Measurements from ENCODE around the gene FAM228B.
"Not testable (repeated sequence)": the region's sequence is repeated elsewhere in the genome, so short reads cannot be mapped to it uniquely, and the experiment has no call there.

The FAM228B gene

GRCh38 chr2:24104110-24104650 lies 19.1 kb upstream of the FAM228B start:
- no peak for DNase-seq

- no peak for DNase-seq
Measured at GRCh38 chr2:24104906-24105305, 18.4 kb upstream of the FAM228B start.

- DNase-seq = no peak
Measured at GRCh38 chr2:24105816-24106215, 17.5 kb upstream of the FAM228B start.

- no peak for DNase-seq
Measured at GRCh38 chr2:24106786-24107185, 16.5 kb upstream of the FAM228B start.

GRCh38 chr2:24107336-24107735 lies 15.9 kb upstream of the FAM228B start:
- no peak for DNase-seq

GRCh38 chr2:24109431-24109830 lies 13.8 kb upstream of the FAM228B start:
- not testable (repeated sequence) for DNase-seq

GRCh38 chr2:24110660-24111303 lies 12.5 kb upstream of the FAM228B start:
- no peak for DNase-seq

- DNase-seq = no peak
Measured at GRCh38 chr2:24111407-24111901, 11.8 kb upstream of the FAM228B start.

GRCh38 chr2:24115057-24115456 lies 8.2 kb upstream of the FAM228B start:
- no peak for DNase-seq

- DNase-seq = no peak
Measured at GRCh38 chr2:24117902-24118301, 5.4 kb upstream of the FAM228B start.

- DNase-seq = no peak
Measured at GRCh38 chr2:24121066-24121465, 2.2 kb upstream of the FAM228B start.

- DNase-seq = peak; percentile 23 to 66
Measured at GRCh38 chr2:24121469-24121868, 1.8 kb upstream of the FAM228B start.

- no peak for DNase-seq
Measured at GRCh38 chr2:24122366-24123194, 689 bp upstream of the FAM228B start.

- peak; percentile 18 to 29 for DNase-seq
Measured at GRCh38 chr2:24123922-24124580, 782 bp downstream of the FAM228B start.

- no peak for DNase-seq
Measured at GRCh38 chr2:24125956-24126355, 2.7 kb downstream of the FAM228B start.

GRCh38 chr2:24132543-24132942 lies 9.3 kb downstream of the FAM228B start:
- DNase-seq = no peak

- not testable (repeated sequence) for DNase-seq
Measured at GRCh38 chr2:24140305-24140704, 17.0 kb downstream of the FAM228B start.

- no peak for DNase-seq
Measured at GRCh38 chr2:24147364-24147763, 24.1 kb downstream of the FAM228B start.

- no peak for DNase-seq
Measured at GRCh38 chr2:24152413-24153197, 29.3 kb downstream of the FAM228B start.

GRCh38 chr2:24153478-24153877 lies 30.2 kb downstream of the FAM228B start:
- DNase-seq = no peak

- DNase-seq = no peak
Measured at GRCh38 chr2:24158131-24158530, 34.9 kb downstream of the FAM228B start.

- DNase-seq = no peak
Measured at GRCh38 chr2:24159708-24160107, 36.4 kb downstream of the FAM228B start.

GRCh38 chr2:24160761-24161160 lies 37.5 kb downstream of the FAM228B start:
- DNase-seq = no peak
